ENCODE results near the gene CATSPER1. TPM values are rescaled to one million over a fixed set of nuclear protein-coding genes. Genes with fewer than 3 reads are reported as not detected.
A peak's percentile ranks its signal among the peaks of the same experiment; 100 is the strongest.
"Not testable (repeated sequence)": the region's sequence is repeated elsewhere in the genome, so short reads cannot be mapped to it uniquely, and the experiment has no call there.

CATSPER1 gene
- total RNA-seq, 1 donor from 2014 or later, result 0.48 TPM

GRCh38 chr11:66020618-66021357, 5.5 kb downstream of the CATSPER1 start:
- DNase-seq (ENCODE audit: low spot score), result no peak

GRCh38 chr11:66020212-66020611, 6.1 kb downstream of the CATSPER1 start:
- DNase-seq (ENCODE audit: low spot score), result no peak

- DNase-seq (ENCODE audit: low spot score), result no peak
Measured at GRCh38 chr11:66017321-66017720, 9.0 kb downstream of the CATSPER1 start.

GRCh38 chr11:66016793-66017177, 9.5 kb downstream of the CATSPER1 start:
- no peak for DNase-seq (ENCODE audit: low spot score)

- DNase-seq (ENCODE audit: low spot score), result no peak
Measured at GRCh38 chr11:66015936-66016792, 10.1 kb downstream of the CATSPER1 start.

GRCh38 chr11:66015454-66015881, 10.8 kb downstream of the CATSPER1 start:
- peak; percentile 44 for DNase-seq (ENCODE audit: low spot score)

GRCh38 chr11:66014804-66015453, 11.3 kb downstream of the CATSPER1 start:
- no peak for DNase-seq (ENCODE audit: low spot score)

GRCh38 chr11:66013762-66014100, 12.5 kb downstream of the CATSPER1 start:
- no peak for DNase-seq (ENCODE audit: low spot score)

- DNase-seq (ENCODE audit: low spot score), result no peak
Measured at GRCh38 chr11:66012946-66013761, 13.1 kb downstream of the CATSPER1 start.

- DNase-seq (ENCODE audit: low spot score), result no peak
Measured at GRCh38 chr11:66012371-66012945, 13.8 kb downstream of the CATSPER1 start.

- no peak for DNase-seq (ENCODE audit: low spot score)
Measured at GRCh38 chr11:66011785-66012303, 14.4 kb downstream of the CATSPER1 start, which contains the start of gene CST6. TSS of gene CST6 (plus strand) at chr11:66012008. CDS start at chr11:66012045, 37 bp downstream.

GRCh38 chr11:66011239-66011784, 15.0 kb downstream of the CATSPER1 start:
- DNase-seq (ENCODE audit: low spot score), result peak; percentile 31

GRCh38 chr11:66010036-66010435, 16.2 kb downstream of the CATSPER1 start:
- not testable (repeated sequence) for DNase-seq (ENCODE audit: low spot score)

- no peak for DNase-seq (ENCODE audit: low spot score)
Measured at GRCh38 chr11:66008468-66009101, 17.7 kb downstream of the CATSPER1 start.

- no peak for DNase-seq (ENCODE audit: low spot score)
Measured at GRCh38 chr11:66008095-66008467, 18.2 kb downstream of the CATSPER1 start.

- DNase-seq (ENCODE audit: low spot score), result peak; percentile 78
Measured at GRCh38 chr11:66007201-66007634, 19.1 kb downstream of the CATSPER1 start.

- DNase-seq (ENCODE audit: low spot score), result no peak
Measured at GRCh38 chr11:66006891-66007176, 19.4 kb downstream of the CATSPER1 start.

- no peak for DNase-seq (ENCODE audit: low spot score)
Measured at GRCh38 chr11:66006134-66006890, 20.0 kb downstream of the CATSPER1 start.

- DNase-seq (ENCODE audit: low spot score), result no peak
Measured at GRCh38 chr11:66004186-66004585, 22.1 kb downstream of the CATSPER1 start.
